22Rv1 (cell line): ENCODE data around the gene CHST8.

Source experiments
- H3K27ac ChIP-seq: fragments of 450-650 bp; 2 replicates; pipeline ENCODE4 v1.5.1; 2017
- ZFX ChIP-seq: fragments of 450-650 bp; IDR thresholded peaks from 2 replicates; pipeline ENCODE4 v1.6.1; 2017; ENCODE audit warnings: antibody characterized with exemption, borderline replicate concordance
- TF ChIP-seq, protein P1 (sequence below): fragments of 450-650 bp; IDR thresholded peaks from 2 replicates; pipeline ENCODE4 v1.5.1; 2017; ENCODE audit warnings: mild to moderate bottlenecking

The CHST8 gene

GRCh38 chr19:33634361-33635091 lies 12.8 kb downstream of the CHST8 start:
- TF ChIP-seq ZFX, result no peak
- TF ChIP-seq, protein P1, sequence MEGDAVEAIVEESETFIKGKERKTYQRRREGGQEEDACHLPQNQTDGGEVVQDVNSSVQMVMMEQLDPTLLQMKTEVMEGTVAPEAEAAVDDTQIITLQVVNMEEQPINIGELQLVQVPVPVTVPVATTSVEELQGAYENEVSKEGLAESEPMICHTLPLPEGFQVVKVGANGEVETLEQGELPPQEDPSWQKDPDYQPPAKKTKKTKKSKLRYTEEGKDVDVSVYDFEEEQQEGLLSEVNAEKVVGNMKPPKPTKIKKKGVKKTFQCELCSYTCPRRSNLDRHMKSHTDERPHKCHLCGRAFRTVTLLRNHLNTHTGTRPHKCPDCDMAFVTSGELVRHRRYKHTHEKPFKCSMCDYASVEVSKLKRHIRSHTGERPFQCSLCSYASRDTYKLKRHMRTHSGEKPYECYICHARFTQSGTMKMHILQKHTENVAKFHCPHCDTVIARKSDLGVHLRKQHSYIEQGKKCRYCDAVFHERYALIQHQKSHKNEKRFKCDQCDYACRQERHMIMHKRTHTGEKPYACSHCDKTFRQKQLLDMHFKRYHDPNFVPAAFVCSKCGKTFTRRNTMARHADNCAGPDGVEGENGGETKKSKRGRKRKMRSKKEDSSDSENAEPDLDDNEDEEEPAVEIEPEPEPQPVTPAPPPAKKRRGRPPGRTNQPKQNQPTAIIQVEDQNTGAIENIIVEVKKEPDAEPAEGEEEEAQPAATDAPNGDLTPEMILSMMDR, result no peak
- H3K27ac ChIP-seq, result no peak overlapping the region

DNA sequence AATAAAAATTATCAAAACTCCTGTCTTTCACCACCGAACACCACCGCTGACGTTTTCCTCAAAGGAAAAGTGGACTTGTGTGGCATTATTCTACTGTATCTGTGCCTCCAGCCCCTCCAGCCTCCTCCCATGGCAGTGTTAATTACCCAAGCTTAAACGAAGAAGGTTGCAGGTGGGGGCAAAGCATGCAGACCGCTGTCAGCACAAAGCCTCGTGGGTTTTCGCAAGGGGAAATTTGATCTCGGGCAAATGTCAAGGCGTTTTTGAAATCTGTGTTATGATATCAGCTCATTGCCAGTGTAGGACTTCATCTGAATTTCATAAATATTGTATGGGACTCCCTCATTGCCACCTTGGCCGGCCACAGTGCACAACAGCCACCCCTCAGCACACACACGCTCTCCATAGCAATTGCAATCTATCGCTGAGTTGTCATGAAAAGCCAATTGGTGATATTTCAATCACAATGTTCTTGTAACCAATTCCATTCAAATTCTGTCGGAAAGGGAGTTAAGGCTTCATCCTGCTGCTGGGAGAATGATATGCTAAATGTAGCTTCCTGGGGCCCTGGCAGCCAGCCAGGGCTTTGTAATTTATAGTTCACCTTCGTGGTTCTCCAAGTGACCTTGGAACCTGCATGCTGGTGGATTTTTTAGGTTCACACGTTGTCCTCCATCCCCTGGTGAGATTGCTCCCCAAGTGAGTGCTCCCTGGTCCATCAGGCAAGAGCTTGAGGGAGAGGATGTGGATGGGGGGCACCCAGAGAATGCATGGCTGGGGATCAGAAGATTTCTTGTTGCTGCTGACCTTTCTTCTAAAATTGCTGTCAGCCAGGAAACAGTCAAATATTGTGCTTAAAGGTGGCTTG lies 16.6 kb downstream of the CHST8 start:
- H3K27ac ChIP-seq, result no peak overlapping the region
- no peak for TF ChIP-seq ZFX
- TF ChIP-seq, protein P1, result no peak

DNA sequence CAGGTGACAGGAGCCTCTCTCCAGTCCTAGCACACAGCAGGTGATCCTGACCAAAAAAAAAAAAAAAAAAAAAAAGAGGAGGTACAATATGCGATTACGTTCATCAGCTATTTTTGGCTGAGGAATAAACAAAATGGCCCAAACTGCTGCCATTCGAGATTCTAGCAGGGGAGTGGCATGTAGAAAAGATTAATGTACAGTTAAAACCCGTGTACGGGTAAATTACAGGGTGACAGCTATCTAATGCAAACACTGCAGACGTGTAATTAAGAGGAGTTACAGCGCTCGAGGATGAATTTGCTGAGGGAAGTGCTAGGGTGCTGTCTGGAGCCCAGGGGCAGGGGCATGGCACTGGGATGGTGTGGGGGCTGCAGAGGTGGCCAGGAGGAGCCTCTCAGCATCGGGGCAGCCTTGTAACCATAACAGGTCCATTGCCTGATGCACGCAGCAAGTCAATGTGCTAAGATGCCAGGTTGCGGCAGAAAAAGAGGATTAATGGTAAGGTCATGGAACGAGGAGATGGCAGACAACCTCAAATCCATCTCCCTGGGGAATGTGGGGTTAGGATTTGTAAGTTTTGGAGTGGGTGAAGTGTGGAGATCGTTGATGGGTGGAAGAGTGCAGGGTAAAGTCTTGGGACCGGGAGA lies 17.4 kb downstream of the CHST8 start:
- TF ChIP-seq, protein P1, result no peak
- TF ChIP-seq ZFX, result no peak
- H3K27ac ChIP-seq, result no peak overlapping the region

DNA sequence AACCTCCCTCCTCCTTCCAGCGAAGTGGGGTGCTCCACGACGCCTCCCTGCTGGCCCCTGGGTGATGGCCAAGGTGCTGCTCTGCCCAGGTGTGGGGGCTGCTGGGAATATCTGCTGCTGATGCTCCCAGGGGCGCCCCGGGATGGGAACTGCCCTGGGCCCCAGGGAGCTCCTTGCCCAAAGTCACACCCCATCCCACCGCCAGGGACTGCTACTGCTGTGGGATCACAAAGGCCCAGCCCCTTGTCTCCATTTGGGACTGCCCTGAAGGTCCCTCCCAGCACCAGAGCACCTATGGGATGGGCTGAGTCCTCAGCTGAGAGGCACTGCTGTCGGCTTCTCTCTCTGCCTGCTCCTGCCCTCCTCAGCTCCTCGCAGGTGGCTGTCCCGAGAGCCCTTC lies 19.0 kb downstream of the CHST8 start:
- no peak overlapping the region for H3K27ac ChIP-seq
- TF ChIP-seq, protein P1, result no peak
- TF ChIP-seq ZFX, result no peak

GRCh38 chr19:33641261-33641660 lies 19.5 kb downstream of the CHST8 start:
- TF ChIP-seq, protein P1, result no peak
- TF ChIP-seq ZFX, result no peak
- H3K27ac ChIP-seq, result no peak overlapping the region

DNA sequence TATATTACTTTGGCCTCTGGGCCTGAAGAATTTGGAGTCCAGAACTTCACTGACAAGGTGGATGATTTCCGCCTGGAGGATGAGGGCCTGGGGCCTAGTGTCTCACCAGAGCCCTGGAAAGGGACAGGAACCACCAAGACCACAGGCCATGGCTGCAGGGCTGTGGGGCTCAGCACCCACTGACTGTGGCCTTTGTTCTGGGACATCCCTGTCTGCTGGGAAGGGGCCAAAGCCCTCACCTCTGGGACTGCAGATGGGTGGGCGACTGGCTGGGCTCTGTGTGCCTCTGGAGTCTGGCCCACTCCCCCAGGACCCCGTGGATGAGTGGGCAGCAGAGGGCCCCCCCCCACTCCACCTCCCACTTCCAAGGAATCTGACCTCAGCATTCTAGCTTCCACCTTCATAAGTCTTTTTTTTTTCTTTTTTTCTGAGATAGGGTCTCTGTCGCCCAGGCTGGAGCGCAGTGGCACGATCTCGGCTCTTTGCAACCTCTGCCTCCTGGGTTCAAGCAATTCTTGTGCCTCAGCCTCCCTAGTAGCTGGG lies 20.3 kb downstream of the CHST8 start:
- no peak overlapping the region for H3K27ac ChIP-seq
- TF ChIP-seq, protein P1, result no peak
- no peak for TF ChIP-seq ZFX
